ENCODE measurements around the gene CPED1.

The CPED1 gene

GRCh38 chr7:121151774-121152221 lies 163.3 kb downstream of the CPED1 start:
- no peak for DNase-seq (ENCODE audit: low read depth in 2 of 2)

GRCh38 chr7:121153411-121153810 lies 164.9 kb downstream of the CPED1 start:
- DNase-seq (ENCODE audit: low read depth in 2 of 2), result no peak

- DNase-seq (ENCODE audit: low read depth in 2 of 2), result no peak
Observed at GRCh38 chr7:121153995-121154394, 165.5 kb downstream of the CPED1 start.

GRCh38 chr7:121156825-121157224 lies 168.3 kb downstream of the CPED1 start:
- DNase-seq (ENCODE audit: low read depth in 2 of 2), result no peak

GRCh38 chr7:121157341-121157751 lies 168.8 kb downstream of the CPED1 start:
- no peak for DNase-seq (ENCODE audit: low read depth in 2 of 2)

- DNase-seq (ENCODE audit: low read depth in 2 of 2), result no peak
Observed at GRCh38 chr7:121157885-121158590, 169.5 kb downstream of the CPED1 start.

GRCh38 chr7:121158665-121159064 lies 170.2 kb downstream of the CPED1 start:
- DNase-seq (ENCODE audit: low read depth in 2 of 2), result no peak

GRCh38 chr7:121159553-121159952 lies 171.0 kb downstream of the CPED1 start:
- DNase-seq (ENCODE audit: low read depth in 2 of 2), result no peak

- no peak for DNase-seq (ENCODE audit: low read depth in 2 of 2)
Observed at GRCh38 chr7:121160150-121161008, 171.9 kb downstream of the CPED1 start.

- DNase-seq (ENCODE audit: low read depth in 2 of 2), result no peak
Observed at GRCh38 chr7:121163699-121164098, 175.2 kb downstream of the CPED1 start.

- DNase-seq (ENCODE audit: low read depth in 2 of 2), result no peak
Observed at GRCh38 chr7:121164247-121164646, 175.7 kb downstream of the CPED1 start.

- no peak for DNase-seq (ENCODE audit: low read depth in 2 of 2)
Observed at GRCh38 chr7:121166916-121167315, 178.4 kb downstream of the CPED1 start.

- no peak for DNase-seq (ENCODE audit: low read depth in 2 of 2)
Observed at GRCh38 chr7:121167971-121168370, 179.5 kb downstream of the CPED1 start.

GRCh38 chr7:121169469-121169868 lies 181.0 kb downstream of the CPED1 start:
- no peak for DNase-seq (ENCODE audit: low read depth in 2 of 2)

GRCh38 chr7:121172484-121172883 lies 184.0 kb downstream of the CPED1 start:
- DNase-seq (ENCODE audit: low read depth in 2 of 2), result no peak

GRCh38 chr7:121175826-121176225 lies 187.3 kb downstream of the CPED1 start:
- DNase-seq (ENCODE audit: low read depth in 2 of 2), result no peak

- DNase-seq (ENCODE audit: low read depth in 2 of 2), result no peak
Observed at GRCh38 chr7:121178452-121178851, 189.9 kb downstream of the CPED1 start.

- DNase-seq (ENCODE audit: low read depth in 2 of 2), result no peak
Observed at GRCh38 chr7:121178869-121179497, 190.5 kb downstream of the CPED1 start.

- DNase-seq (ENCODE audit: low read depth in 2 of 2), result no peak
Observed at GRCh38 chr7:121180436-121181063, 192.0 kb downstream of the CPED1 start.

- no peak for DNase-seq (ENCODE audit: low read depth in 2 of 2)
Observed at GRCh38 chr7:121181357-121181756, 192.8 kb downstream of the CPED1 start.

- DNase-seq (ENCODE audit: low read depth in 2 of 2), result no peak
Observed at GRCh38 chr7:121182281-121182680, 193.8 kb downstream of the CPED1 start.

- DNase-seq (ENCODE audit: low read depth in 2 of 2), result no peak
Observed at GRCh38 chr7:121182902-121183301, 194.4 kb downstream of the CPED1 start.
